Measurements from ENCODE around the gene CSF1R.

The CSF1R gene

GRCh38 chr5:150120617-150121447 is 34.5 kb upstream of the CSF1R start:
- no peak for DNase-seq

DNA sequence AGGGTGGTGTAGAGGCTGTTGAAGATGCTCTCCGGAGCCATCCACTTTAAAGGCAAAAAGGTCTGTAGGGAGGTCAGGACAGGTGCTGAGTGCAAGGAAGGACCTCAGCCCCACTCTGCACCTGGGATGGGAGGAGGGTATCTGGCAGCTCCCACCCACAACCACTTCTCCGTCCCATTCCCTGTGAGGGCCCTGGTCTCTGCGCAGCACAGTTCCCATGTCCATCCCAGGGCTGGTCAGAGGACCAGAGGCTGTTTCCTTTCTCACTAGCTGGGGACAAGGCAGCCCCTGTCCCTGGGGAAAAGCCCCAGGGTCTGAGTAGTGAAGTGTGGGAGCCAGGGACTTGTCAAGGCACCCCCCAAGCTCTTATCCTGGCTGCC is 33.7 kb upstream of the CSF1R start:
- no peak for DNase-seq

- DNase-seq: no peak
These were observed 33.2 kb upstream of the CSF1R start for GRCh38 chr5:150119421-150120061.

- DNase-seq: no peak
These were observed 32.3 kb upstream of the CSF1R start for GRCh38 chr5:150118561-150119229.

GRCh38 chr5:150117945-150118560 is 31.7 kb upstream of the CSF1R start:
- DNase-seq: no peak

- DNase-seq: no peak
These were observed 30.5 kb upstream of the CSF1R start for GRCh38 chr5:150116667-150117400.

DNA sequence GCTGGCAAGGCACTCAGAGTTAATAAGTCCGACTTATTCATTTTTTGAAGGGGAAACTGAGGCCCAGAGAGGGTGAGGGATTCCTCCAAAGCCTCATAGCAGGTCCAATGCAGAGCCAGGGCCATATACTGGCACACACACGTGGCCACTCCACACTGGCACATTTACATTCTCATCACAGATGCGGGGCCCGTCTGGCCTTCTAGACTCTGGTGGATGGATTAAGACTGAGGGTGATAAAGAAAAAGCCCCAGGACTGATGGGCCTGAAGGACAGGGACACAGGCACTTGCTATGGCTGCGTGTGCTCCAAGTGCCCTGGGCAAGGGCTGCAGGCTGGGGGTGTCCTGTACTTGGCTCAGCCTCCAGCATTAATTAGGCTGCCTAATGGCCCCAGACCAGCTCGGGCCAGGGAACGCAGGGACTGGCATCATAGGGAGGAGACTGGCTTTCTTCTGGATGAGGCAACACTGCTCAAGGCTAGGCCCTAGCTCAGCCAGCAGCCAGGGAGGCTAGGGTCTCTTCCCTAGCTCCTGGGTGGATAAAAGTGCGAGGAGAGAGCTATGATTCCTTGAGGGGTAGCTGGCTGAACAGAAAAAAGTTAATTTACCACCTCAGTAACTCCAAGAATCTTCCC is 28.5 kb upstream of the CSF1R start:
- no peak for DNase-seq

DNA sequence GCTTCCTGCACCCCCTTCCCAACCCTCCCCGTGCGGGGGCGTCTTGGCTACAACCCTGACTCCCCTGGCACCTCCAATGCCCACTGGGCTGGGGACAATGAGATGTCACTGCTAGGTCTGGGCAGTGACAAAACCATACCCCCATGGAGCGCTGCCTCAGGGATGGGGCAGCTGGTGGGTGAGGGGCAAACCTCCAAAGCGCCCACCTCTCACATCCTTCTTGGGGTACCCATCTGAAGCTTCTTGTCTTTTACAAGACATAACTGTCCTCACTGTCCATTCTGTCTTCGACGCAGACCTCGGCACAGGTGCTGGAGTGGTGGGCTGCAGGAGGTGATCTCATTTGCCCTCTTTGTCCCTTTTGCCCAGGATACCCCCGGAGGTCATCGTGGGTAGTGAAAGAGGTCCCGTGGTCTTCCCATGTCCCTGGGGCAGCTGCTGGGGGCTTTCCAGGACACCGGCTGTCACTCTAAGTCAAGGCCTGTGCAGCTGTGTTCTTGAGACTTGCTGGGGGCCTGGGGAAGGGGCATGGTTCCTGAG is 27.8 kb upstream of the CSF1R start:
- no peak for DNase-seq

DNA sequence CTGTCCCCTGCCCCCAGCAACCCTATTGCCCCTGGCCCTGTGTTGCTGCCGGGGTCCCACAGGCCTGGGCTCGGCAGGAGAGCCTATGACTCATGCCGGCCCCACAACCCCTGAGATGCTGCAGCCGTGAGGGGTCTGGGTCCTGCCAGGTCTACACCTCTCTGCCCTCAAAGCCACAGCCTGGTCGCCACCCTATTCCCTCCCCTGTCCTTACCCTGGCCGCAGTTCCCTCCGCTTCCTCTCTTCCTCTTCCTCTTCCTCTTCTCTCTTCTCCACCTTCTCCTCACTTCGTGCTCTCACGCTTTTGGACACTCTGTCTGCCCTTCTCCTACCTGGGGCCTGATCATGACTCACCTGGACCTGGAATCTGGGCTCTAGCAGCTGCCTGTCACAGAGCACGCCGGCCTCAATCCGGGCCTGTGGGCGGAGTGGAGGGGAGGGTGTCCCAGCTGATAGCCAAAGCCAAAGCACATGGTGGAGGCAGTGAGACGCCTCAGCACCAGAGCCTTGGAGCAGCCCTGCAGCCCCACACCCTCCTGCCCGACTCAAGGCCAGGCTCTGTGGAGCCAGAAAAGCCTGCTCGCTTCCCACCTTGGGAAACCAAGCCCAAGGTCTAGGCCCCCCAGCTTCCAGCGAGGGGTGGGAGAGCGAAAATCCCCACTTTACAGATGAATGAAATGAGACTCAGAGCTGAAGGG is 26.8 kb upstream of the CSF1R start:
- no peak for DNase-seq

DNA sequence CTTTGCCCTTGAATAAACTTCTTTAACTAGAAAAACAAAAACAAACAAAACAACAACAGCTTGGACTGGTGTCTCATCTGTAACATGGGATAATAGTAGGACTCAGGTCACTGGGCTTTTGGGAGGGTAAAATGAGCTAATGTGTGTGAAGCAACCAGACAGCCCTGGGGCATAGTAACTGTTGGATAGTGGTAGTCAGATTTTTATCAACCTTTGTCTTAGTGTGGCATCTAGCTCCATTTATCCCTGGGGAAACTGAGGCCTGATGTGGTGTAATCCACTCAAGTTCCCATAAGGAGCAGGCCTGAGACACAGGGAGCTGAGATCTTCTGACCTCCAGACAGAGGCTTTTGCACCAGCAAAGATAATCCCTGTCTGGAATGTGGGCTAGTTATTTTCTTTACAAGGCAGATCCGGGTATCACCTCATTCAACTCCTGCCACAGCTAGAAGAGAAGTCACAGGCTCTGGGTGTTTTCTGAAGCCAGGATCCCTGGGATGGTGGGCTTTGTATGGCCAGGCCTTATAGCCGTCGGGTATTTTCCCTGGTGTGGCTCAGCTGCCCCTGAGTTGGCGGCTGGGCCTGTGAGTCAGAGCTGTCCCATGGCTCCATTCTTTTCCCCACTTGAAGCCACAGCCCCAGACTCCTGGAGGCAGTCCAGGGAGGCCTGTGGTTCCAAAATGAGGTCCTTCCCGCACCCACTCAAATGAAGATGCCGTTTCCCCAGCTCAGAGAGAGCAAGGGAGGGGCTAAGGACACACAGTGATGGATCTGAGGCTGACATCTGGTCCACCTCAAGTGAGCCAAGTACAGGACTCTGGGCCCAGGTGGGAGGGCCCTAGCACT is 26.1 kb upstream of the CSF1R start:
- no peak for DNase-seq

GRCh38 chr5:150111122-150111521 is 24.8 kb upstream of the CSF1R start:
- no peak for DNase-seq

- no peak for DNase-seq
These were observed 23.6 kb upstream of the CSF1R start for GRCh38 chr5:150109921-150110320.

GRCh38 chr5:150108711-150109514 is 22.6 kb upstream of the CSF1R start:
- no peak for DNase-seq

GRCh38 chr5:150107909-150108447 is 21.6 kb upstream of the CSF1R start:
- DNase-seq: no peak

- DNase-seq: no peak
These were observed 20.5 kb upstream of the CSF1R start for GRCh38 chr5:150106674-150107426.

DNA sequence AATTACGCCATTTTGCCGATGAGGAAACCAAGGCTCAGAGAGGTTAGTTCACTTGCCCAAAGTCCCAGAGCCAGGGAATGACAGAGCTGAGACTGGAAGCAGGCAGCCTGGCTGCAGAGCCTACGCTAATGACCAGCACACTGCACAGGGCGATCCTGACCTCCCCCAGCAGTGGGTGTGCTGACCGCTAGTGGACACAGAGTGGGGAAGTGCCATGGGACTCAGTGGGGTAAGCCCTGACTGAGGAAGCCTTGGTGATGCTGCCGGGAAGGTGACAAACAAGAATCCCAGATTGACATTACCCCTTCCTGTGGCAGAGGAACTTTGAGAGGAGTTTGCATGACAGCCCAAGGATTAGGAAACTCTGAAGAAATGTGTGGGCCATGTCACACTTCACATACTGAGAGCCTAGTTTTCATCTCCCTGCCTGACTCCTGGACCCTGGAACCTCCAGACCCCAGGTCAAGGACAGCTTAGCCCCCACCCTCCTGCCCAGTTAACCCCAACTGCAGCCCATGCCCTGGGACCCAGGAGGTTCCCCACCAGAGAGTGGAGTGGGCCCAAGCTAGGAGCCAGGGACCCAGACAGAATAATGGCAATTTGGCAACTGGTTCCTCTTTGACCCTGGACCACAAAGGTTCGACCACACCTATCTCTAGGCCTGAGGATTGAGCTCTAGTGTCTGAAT is 19.7 kb upstream of the CSF1R start:
- DNase-seq: no peak

GRCh38 chr5:150104550-150104870 is 18.2 kb upstream of the CSF1R start:
- DNase-seq: no peak

Data from NCI-H524 (cell line).